HG02981 (cell line): ENCODE measurements around the gene IRF4.

Experiments
- ATAC-seq: cut with Tn5 transposase; IDR thresholded peaks from one replicate; pipeline ENCODE4 v1.9.1; 2021; ENCODE audit warnings: mild to moderate bottlenecking, moderate library complexity; ENCODE audit not compliant: unreplicated experiment

IRF4 gene

DNA sequence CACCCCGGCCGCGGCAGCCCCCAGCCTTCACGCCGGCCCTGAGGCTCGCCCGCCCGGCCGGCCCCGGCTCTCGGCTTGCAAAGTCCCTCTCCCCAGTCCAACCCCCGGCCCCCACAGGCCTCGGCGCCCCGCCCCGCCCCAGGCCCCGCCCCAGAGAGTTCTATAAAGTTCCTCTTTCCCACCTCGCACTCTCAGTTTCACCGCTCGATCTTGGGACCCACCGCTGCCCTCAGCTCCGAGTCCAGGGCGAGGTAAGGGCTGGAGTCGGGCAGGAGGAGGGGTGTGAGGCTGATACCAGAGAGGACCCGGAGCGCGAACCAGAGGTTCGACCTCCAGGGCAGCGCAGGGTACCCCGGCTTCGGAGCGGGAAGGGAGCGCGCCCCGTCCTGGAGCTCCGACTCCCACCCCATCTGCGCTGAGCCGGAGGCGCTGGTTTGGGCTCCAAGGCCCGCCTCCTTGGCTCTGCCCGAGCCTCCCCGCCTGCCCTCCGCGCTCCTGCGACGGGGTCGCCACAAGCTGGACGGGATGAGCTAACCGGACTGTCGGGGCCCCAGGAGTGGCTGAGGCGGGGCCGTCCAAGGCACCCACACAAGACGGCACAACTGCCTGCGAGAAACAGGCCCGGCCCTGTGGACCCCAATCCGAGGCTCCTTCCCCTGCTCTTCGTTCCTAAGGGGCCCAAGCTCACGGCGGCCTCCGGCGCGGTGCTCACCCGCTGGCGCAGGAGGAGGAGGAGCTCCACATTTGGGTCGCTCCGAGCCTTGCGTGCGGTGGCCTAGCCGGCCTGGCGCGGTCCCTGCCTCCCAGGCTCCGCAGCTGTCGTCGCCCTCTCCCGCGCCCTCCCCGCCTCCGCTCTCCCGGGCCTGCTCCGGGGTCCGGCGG, at the start of gene IRF4:
IRF4 (plus strand) TSS at position 194 of the 882 bp plus-strand sequence. CDS start 1,401 bp downstream, outside the sequence.
- ATAC-seq: peak; percentile 44

DNA sequence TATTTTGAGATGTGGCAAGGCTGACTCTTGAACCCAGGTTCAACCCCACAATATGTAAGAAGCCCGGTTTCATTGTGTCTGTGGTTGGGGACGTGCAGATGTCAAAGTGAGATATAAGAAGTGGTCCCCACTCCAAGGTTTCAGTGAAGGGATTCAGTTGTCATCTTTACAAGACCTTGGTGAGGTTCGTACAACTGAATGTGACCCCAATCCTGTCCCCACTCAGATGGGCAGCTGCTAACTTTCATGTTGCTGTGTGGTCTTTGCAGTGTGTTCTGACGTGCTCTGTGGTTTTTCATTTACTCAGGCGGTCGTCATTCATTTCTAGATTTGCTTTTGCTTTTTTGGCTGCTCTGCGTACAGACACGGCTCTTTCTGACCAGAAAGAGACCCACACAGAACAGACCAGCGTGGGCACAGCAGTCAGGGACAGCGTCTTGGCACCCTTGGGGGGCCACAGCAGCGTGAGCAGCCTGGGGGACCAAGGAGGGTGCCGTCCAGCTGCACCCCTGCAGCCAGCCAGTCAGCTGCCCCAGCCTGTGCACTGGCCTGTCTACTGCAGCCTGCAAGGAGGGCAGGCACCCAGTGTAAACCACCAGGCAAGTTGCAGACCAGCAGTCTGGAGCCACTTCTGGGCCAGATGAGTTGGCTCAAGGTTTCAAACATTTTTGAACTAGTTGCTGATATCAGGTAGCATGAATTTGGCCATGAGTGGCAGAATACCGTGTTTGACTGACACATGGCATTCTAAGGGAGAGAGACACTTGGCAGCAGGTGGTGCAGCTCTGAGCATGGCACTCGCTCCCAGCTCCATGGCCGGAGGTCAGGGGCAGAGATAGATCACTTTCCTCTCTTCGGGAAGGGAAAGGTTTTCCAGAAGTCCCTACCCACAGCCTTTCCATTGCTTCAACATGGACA, 49.4 kb upstream of the IRF4 start:
- peak; percentile 55 for ATAC-seq

DNA sequence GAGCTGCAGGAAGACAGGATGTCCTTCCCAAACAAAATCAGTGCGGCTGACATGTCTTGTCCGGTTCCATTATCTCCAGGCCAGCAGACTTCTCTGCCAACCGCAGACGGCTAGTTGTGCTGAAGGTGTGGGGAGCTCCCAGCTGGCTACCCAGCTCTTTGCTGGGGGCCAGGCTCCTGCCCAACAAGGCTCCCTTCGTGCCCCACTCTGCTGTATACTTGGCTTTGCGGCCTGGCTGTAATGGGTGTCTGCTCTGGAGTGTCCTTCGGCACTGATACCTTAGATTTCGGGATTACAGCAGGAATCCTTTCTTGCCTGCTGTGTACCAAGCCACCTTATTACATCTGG, 48.7 kb upstream of the IRF4 start:
- ATAC-seq: no peak

DNA sequence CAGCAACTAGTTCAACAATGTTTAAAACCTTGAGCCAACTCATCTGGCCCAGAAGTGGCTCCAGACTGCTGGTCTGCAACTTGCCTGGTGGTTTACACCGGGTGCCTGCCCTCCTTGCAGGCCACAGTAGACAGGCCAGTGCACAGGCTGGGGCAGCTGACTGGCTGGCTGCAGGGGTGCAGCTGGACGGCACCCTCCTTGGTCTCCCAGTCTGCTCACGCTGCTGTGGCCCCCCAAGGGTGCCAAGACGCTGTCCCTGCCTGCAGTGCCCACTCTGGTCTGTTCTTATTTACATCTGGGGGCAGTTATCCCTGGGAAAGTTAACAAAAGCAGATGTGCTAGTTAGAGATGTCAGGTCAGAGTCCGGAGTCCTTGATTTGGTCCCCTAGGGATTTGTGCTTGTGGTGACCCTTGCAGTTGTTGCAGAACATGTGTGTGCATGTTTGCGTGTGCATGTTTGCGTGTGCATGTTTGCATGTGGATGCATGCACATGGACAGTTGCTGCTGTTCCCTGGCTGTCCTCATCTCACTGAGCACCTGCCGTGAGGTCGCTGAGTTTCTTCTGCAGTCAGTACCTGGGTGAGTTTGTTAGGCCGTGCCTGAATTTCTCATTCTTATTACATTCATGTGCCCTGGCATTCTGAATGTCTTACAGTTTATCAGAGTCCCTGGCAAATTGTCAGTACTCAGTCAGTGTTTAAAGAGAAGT, 48.2 kb upstream of the IRF4 start:
- ATAC-seq: no peak

DNA sequence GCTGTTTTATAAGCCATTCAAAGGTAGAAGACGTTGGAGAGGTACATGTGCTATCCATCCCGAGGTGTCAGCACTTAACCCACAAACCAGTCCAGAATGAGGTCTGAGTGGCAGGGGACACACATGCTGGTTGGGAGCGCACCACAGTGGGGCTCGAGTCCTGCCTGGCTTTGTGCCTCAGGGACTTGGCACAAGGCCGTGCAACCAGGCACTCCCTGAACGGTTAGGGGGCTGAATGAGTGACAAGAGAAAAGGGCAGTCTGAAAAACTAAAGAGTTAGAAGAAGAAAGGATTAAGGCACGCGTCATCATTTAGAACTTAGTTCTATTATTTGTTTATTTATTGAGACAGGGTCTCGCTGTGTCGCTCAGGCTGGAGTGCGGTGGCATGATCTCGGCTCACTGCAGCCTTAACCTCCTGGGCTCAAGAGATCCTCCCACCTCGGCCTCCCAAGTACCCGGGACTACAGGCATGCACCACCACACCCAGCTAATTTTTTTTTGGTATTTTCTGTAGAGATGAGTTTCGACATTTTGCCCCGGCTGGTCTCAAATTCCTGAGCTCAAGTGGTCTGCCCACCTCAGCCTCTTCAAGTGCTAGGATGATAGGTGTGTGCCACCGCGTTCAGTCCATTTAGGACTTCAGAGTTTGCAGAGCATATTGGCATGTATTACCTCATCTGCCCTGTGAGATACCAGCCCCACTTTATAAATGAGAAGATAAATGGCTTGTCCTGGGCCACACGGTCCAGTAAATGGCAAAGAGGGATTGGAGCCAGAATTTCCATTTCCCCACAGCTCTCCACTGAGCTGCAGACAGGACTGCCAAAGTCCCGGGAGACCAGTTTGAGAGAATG, 47.4 kb upstream of the IRF4 start:
- no peak for ATAC-seq

DNA sequence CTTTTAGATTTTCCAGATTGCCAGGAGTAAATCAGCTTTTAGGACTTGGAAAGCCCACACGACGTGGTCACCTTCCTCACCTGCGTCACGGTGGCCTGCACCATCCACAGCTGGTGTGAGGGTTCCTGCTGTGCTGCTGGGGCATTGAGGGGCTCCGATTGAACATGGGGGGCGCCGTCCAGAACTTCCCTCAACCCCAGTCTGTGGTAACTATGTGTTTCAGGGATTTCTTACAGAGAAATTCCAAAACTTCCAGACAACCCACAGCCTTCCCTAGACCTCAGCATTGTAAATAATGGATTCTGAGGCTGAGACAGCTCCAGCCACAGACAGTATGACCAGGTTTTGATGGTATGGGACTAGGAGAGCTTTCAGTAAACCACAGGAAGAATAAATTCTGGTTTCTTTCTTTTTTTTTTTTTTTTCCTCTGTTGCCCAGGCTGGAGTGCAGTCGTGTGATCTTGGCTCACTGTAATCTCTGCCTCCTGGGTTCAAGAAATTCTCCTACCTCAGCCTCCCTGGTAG, 46.7 kb upstream of the IRF4 start:
- no peak for ATAC-seq

DNA sequence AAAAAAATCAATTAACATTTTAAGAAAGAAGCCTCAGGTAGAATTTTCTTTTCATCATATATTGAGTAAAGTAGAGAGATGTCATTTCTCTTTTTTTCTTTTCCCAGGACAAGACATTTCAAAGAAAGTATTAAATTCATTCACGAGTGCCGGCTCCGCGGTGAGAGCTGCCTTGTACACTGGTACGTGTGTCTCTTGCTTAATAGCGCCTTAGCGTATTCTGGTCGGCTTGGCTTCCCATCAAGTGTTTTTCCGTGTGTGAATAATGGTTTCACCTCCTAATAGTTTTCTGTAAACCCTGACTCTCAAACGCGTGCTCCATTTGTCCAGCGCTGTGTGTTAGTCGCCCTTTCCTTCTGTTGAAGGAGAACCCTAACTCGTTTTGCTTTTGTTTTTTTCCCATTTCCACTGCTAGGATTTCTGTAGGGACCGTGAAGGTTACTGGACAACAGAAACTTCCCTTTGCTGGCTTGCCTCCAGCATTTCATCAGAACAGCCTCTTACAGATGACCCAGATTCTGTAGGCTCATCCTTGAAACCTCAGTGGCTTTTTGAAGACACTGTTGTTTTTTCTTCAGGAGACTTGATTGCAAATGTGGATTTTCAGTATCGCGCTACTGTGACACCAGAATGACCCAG, 45.7 kb upstream of the IRF4 start:
- no peak for ATAC-seq

DNA sequence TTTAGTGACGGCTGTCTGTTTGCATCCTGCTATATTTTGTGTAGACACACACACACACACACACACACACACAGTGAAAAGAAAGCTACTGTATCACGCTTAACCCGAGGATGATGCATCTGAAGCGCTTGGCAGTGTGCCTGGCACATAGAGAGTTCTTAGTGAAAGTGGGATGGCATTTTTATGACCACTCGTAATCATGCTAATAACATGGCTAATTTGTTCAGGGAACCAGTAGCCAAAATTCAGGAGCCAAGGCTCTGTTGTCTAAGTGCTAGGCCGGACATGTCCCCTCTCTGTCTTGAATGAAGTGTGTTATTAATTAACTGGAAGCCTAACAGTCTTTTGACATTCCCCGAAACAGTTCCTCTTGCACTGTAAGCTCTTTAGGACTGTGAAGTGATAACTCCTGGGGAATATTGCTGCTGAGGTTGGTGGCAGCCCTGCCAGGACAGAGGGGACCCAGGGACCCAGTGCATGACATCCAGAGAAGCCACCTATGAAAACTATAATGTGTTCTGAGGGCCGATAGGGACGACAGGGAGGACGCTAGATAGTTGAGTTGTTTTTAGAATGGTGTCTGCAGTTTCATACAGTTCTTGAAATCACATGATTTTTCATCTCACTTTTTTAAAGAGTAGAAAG, 45.0 kb upstream of the IRF4 start:
- no peak for ATAC-seq

DNA sequence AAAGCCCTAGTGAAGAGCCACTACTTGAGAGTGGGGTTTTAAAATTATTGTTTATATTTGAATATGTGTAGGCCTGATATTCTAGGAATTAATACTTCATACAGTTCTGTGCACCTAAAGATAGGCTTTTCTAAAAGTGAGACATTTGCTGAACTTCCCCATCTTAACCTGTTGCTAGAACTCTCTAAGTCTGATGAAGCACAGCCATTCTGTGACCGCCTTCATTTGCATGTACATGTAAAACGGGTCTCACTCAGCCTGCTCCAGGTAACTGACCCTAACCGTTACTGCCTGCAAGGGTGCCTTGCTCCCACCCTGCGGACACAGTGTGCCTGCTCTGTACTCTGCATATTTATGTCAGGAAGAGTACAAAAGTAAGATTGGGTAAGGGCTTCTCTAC, 44.3 kb upstream of the IRF4 start:
- ATAC-seq: peak; percentile 74

DNA sequence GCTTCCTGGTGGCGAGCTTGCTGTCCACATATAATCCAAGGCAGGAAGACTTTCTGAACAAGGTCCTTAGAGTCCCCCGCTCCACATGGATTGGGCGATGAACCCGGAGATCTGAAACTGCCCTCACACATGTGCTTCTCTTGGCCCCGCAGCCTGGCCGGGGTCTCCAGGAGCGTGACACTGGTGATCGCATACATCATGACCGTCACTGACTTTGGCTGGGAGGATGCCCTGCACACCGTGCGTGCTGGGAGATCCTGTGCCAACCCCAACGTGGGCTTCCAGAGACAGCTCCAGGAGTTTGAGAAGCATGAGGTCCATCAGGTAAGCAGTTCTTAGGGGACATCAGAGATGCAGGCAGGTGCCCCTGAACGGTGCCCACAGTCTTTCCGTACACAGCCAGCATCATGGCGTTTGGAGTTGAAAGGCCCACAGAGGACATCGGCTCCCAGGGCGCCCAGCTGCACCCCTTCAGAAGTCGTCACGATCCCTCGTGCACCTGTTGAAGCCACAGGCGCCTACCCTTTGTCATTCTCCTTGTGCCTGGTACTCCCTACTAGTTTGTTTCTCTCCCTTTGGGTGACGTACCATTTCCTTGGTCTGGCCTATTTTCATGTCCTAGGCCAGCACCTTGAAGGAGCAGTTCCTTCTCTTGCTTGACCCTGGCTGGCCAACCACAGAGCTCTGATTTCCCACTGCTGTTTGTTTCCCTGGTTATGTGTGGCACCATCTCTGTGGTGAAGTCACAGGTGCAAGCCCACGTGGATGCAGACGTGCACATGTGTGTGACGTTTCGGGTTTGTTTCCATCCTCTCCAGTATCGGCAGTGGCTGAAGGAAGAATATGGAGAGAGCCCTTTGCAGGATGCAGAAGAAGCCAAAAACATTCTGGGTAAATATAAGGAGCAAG, 43.3 kb upstream of the IRF4 start:
- ATAC-seq: no peak

DNA sequence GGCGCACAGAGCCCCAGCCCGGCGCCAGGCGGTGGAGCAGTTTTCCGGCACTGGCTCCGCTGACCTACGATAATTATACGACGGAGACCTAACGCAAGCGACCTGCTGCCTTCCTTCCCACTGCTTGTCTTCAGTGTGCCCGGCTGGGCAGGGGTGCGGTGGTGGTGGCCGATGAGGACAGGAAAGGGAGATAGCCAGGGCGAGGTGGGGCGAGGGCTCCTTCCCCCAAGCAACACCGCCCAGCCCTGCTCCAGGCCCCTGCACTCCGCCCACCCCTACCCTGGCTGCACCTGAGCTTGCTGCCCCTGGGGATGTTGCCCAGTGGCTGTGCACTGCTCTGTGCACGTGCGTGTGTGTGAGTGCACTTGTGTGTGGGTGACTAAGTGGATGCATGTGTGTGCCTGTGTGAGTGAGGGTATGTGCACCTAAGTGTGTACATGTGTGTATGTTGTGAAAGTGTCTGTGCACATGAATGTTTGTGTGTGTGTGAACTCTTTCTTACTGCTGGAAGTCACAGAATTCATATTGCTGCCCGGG, 42.6 kb upstream of the IRF4 start:
- ATAC-seq: no peak

DNA sequence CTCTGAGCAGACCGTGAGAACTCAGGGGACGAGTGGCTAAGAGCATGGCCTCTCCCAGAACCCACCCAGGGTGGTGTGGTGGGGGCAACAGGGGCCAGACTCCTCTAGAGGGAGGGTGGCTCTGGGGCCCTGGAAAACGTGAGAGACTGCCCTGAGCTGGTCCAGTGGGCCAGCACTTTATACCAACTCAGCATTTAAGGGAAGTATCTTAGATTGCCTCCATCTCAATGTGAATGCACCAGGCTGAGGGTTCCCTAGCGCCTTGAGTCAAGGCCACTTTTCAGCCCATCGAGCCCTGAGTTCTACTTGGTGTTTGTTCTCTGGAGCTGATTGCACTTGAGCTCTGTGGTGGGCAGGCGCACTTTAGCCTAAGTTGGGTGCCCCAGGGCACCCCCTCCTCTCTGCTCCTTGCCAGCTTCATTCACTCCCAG, 42.0 kb upstream of the IRF4 start:
- no peak for ATAC-seq

DNA sequence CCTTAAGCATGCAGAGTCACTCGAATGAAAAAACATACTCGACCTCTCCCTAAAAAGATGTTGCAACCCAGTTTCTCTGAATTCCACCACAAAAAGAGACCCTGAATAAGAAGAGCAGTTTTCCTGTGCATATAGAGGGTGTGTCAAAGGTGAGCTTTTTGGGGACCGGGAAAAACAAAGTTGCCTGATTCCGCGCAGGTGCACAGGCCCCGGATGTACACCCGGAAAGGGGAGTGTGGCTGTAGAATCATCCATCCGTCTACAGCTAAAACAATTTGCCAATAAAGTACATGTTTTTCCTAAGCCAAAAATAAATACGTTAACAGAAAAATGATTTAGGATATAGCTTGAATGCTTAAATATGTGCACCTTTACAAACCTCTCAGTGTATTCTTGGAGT, 41.2 kb upstream of the IRF4 start:
- no peak for ATAC-seq

DNA sequence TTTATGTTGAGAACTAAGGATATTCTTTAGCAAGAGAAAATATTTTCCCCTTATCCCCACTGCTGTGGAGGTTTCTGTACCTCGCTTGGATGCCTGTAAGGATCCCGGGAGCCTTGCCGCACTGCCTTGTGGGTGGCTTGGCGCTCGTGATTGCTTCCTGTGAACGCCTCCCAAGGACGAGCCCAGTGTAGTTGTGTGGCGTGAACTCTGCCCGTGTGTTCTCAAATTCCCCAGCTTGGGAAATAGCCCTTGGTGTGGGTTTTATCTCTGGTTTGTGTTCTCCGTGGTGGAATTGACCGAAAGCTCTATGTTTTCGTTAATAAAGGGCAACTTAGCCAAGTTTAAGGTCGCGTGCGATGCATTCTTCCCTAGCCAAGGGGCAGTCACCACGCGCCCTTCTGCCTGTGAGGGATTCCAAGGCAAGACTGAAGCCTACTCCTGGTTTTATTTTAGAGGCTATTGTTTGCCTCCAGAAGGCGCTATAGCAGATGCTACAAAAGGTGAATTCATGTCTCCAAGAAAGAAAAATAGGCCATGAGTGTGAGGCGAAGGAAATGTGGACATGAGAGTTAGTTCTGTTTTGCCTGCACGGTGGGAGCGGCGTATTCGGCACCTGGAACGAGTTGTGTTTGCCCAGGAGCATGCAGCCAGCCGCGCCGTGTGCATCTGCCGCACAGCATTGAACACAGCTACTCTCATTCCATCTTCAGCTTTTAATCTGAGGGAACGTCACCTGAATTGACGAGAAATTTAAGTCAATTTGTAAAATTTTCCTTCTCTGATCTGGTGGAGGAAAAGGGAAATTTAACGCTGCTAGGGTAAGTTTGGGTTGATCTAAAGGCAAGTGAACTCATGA, 40.3 kb upstream of the IRF4 start:
- ATAC-seq: no peak

DNA sequence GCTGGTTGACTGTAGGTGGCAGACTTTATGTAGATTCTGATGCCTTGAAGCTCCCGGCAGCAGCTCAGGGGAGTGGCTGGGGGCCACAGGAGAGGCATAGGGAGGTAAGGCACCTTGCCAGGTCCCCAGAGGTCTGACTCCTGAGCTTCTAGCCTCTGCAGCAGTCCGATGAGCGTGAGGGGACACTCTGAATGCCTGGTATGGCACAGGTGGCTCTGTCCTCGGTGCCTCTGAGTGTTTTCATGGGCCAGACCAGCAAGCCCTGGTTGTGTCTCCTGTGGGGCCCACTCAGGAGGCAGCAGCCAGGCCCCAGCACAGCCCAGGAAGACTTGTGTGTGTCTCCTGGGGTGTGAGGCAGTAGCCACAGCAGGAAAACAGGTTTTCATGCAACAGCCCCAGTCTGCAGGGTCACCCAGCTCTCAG, 39.7 kb upstream of the IRF4 start:
- no peak for ATAC-seq

DNA sequence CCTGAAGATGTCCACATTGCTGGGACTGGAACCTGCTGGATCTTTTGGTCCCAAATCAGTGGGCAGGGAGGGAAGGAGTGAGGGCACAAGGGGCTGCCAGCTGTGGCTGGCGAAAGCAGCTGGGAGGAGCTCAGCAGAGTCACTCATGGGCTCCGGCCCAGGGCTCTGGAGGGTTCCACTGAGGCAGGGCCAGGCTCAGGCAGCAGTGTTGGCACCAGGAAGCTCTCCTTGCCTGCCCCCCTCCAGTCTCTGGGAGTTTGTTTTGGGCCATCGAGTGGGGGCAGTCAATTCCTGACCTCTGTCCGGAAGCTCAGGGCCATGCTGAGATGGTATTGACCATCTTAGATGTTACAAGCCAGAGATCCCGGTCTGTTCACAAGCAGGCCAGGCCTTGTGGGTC, 39.1 kb upstream of the IRF4 start:
- no peak for ATAC-seq
